Vagina (tissue), 2 donors: ENCODE measurements around the gene SYF2.

Source experiments
- CTCF ChIP-seq, 3 experiments: fragments of 450-650 bp in 2 of 3; fragments of 200-600 bp in 1 of 3; sonication (generic) in 1 of 3; IDR thresholded peaks; one replicate each; pipeline ENCODE4 v1.5.1; 2017 to 2019; ENCODE audit warnings: antibody characterized with exemption in 3 of 3, mild to moderate bottlenecking in 2 of 3, moderate library complexity in 2 of 3
- POLR2AphosphoS5 ChIP-seq, 2 donors: sonication (generic); formaldehyde crosslinking; IDR thresholded peaks; one replicate each; pipeline ENCODE4 v1.9.0; 2017; ENCODE audit warnings: antibody characterized with exemption in 2 of 2, mild to moderate bottlenecking in 2 of 2, low read depth in 1 of 2; ENCODE audit not compliant: insufficient read depth in 1 of 2

GRCh38 chr1:25222606-25223005, 9.7 kb downstream of the SYF2 start:
- TF ChIP-seq CTCF (IDR thresholded peaks at IDR 0.05) (no peak), POLR2AphosphoS5 (IDR thresholded peaks at IDR 0.05; ENCODE audit: insufficient read depth in 1 of 2, low read depth in 1 of 2) (no peak)
